Keratinocyte (primary cell): ENCODE results near the gene HP. TPM values are rescaled to one million over a fixed set of nuclear protein-coding genes. Genes with fewer than 3 reads are reported as not detected.

Source experiments
- DNase-seq: peaks from one replicate; pipeline ENCODE4 v3.0.0-alpha.2; 2011; ENCODE audit warnings: low read depth, missing footprints, low spot score
- FAIRE-seq: peaks from 2 replicates; lab custom pipeline; 2011; peaks lifted over from hg19 to GRCh38; lab: Jason Lieb, UNC
- H2AFZ ChIP-seq: 2 replicates; pipeline ENCODE4 v1.6.0; 2012; ENCODE audit warnings: low read length, control low read depth, inconsistent platforms; ENCODE audit not compliant: control insufficient read depth
- H3K27ac ChIP-seq: 2 replicates; pipeline ENCODE4 v1.5.1; 2011; ENCODE audit warnings: low read length; ENCODE audit not compliant: control insufficient read depth, insufficient read depth
- H3K27me3 ChIP-seq: 3 replicates; pipeline ENCODE4 v1.6.0; 2011; ENCODE audit warnings: low read length; ENCODE audit not compliant: control insufficient read depth, insufficient read depth; ENCODE audit errors: extremely low read depth
- H3K36me3 ChIP-seq, 2 experiments: 2 replicates in 1 of 2; 3 replicates in 1 of 2; pipeline ENCODE4 v1.5.1; 2011; ENCODE audit warnings: low read length in 2 of 2, mild to moderate bottlenecking in 1 of 2; ENCODE audit not compliant: control insufficient read depth in 2 of 2, insufficient read depth in 2 of 2; ENCODE audit errors: extremely low read depth in 1 of 2
- H3K4me1 ChIP-seq: 3 replicates; pipeline ENCODE4 v1.5.1; 2011; ENCODE audit warnings: low read length; ENCODE audit not compliant: control insufficient read depth, insufficient read depth; ENCODE audit errors: extremely low read depth
- H3K4me2 ChIP-seq: 3 replicates; pipeline ENCODE4 v1.6.0; 2011; ENCODE audit warnings: low read depth, low read length; ENCODE audit not compliant: control insufficient read depth, insufficient read depth; ENCODE audit errors: extremely low read depth
- H3K4me3 ChIP-seq, 3 experiments: fragments of 200-600 bp in 1 of 3; sonication (generic) in 1 of 3; 2 replicates in 2 of 3; 3 replicates in 1 of 3; pipeline ENCODE4 v1.5.1; 2011 to 2016; ENCODE audit warnings: low read length in 3 of 3, mild to moderate bottlenecking in 3 of 3, control low read depth in 2 of 3, inconsistent platforms in 1 of 3, low read depth in 1 of 3, mixed read lengths in 1 of 3, mixed run types in 1 of 3, moderate library complexity in 1 of 3; ENCODE audit not compliant: control insufficient read depth in 2 of 3, insufficient read depth in 2 of 3; ENCODE audit errors: extremely low read depth in 1 of 3
- H3K79me2 ChIP-seq: 2 replicates; pipeline ENCODE4 v1.6.0; 2012; ENCODE audit warnings: low read length; ENCODE audit not compliant: control insufficient read depth, insufficient read depth
- H3K9ac ChIP-seq: 3 replicates; pipeline ENCODE4 v1.6.0; 2011; ENCODE audit warnings: low read length; ENCODE audit not compliant: control insufficient read depth, insufficient read depth; ENCODE audit errors: extremely low read depth
- H3K9me1 ChIP-seq: 3 replicates; pipeline ENCODE4 v1.6.0; 2011; ENCODE audit warnings: low read length; ENCODE audit not compliant: control insufficient read depth, insufficient read depth; ENCODE audit errors: extremely low read depth
- H3K9me3 ChIP-seq: 2 replicates; pipeline ENCODE4 v1.5.1; 2012; ENCODE audit warnings: low read depth, low read length; ENCODE audit not compliant: control insufficient read depth
- H4K20me1 ChIP-seq: 3 replicates; pipeline ENCODE4 v1.6.0; 2011; ENCODE audit warnings: low read length; ENCODE audit not compliant: control insufficient read depth, insufficient read depth; ENCODE audit errors: extremely low read depth
- EZH2 ChIP-seq: IDR thresholded peaks from one replicate; pipeline ENCODE4 v1.6.1; 2012; ENCODE audit warnings: inconsistent platforms, mild to moderate bottlenecking, low read length, moderate library complexity
- dilution Hi-C: fragments of 300-500 bp; cut with MboI; formaldehyde crosslinking; loops from one replicate; pipeline ENCODE4 v1.7.0; 2020; ENCODE audit warnings: low sequenced_read_pairs; ENCODE audit not compliant: extremely low pct_ligation_motif_present
- polyA plus RNA-seq, 5 experiments: library from polyadenylated mRNA; depleted of rRNA in 3 of 5; stranded (reverse) in 3 of 5; stranded (forward) in 1 of 5; unstranded in 1 of 5; fragments of >200 nt; gene quantifications; 1 replicate in 1 of 5; 2 replicates in 3 of 5; 3 replicates in 1 of 5; pipeline versions ENCODE4 v1.2.1 to v1.2.3, GENCODE V29; 2011 to 2012; ENCODE audit warnings: missing spikeins in 2 of 5, low read depth in 1 of 5, low replicate concordance in 1 of 5
- TF ChIP-seq, protein P1 (sequence below), 3 experiments: IDR thresholded peaks in 1 of 3; conservative IDR thresholded peaks in 1 of 3; optimal IDR thresholded peaks in 1 of 3; 2 replicates in 2 of 3; 3 replicates in 1 of 3; pipeline versions ENCODE3 to v1.5.1; 2011; ENCODE audit warnings: low read length in 3 of 3, mild to moderate bottlenecking in 3 of 3, moderate library complexity in 2 of 3, control low read depth in 1 of 3, inconsistent platforms in 1 of 3; ENCODE audit not compliant: insufficient read depth in 2 of 3; ENCODE audit errors: extremely low read depth in 1 of 3

The HP gene
- polyA plus RNA-seq, 1 donor (not counting 4 experiments of a cell fraction or from before 2014, with no cell fraction given): 0.43 TPM

GRCh38 chr16:72049110-72049509 lies 5.2 kb upstream of the HP start:
- dilution Hi-C loops: no loop called here
- no peaks in the 10 kb centered on the region for H3K9me3 ChIP-seq
- no peaks in the 10 kb centered on the region for H3K36me3 ChIP-seq
- no peaks in the 10 kb centered on the region for H4K20me1 ChIP-seq
- H3K79me2 ChIP-seq: no peaks in the 10 kb centered on the region
- H3K4me3 ChIP-seq: no peak overlapping the region
- no peak for TF ChIP-seq EZH2
- TF ChIP-seq, protein P1, sequence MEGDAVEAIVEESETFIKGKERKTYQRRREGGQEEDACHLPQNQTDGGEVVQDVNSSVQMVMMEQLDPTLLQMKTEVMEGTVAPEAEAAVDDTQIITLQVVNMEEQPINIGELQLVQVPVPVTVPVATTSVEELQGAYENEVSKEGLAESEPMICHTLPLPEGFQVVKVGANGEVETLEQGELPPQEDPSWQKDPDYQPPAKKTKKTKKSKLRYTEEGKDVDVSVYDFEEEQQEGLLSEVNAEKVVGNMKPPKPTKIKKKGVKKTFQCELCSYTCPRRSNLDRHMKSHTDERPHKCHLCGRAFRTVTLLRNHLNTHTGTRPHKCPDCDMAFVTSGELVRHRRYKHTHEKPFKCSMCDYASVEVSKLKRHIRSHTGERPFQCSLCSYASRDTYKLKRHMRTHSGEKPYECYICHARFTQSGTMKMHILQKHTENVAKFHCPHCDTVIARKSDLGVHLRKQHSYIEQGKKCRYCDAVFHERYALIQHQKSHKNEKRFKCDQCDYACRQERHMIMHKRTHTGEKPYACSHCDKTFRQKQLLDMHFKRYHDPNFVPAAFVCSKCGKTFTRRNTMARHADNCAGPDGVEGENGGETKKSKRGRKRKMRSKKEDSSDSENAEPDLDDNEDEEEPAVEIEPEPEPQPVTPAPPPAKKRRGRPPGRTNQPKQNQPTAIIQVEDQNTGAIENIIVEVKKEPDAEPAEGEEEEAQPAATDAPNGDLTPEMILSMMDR (optimal IDR thresholded peaks at IDR 0.05 in 1 of 3, IDR thresholded peaks at IDR 0.05 in 1 of 3, conservative IDR thresholded peaks at IDR 0.05 in 1 of 3; ENCODE audit: extremely low read depth in 1 of 3, insufficient read depth in 2 of 3, low read length in 3 of 3): no peak
- no peaks in the 10 kb centered on the region for H3K27me3 ChIP-seq
- no peak for DNase-seq
- no peak for FAIRE-seq
- H3K4me1 ChIP-seq: no peaks in the 10 kb centered on the region
- H3K27ac ChIP-seq: no peak overlapping the region
- no peak overlapping the region for H3K4me2 ChIP-seq
- H2AFZ ChIP-seq: no peak overlapping the region
- no peaks in the 10 kb centered on the region for H3K9me1 ChIP-seq
- H3K9ac ChIP-seq: no peak overlapping the region

- Histone ChIP-seq H3K9me1 (no peaks in the 10 kb centered on the region), H3K79me2 (no peaks in the 10 kb centered on the region), H3K4me1 (no peaks in the 10 kb centered on the region), H3K9ac (no peak overlapping the region), H3K27me3 (no peaks in the 10 kb centered on the region), H3K9me3 (no peaks in the 10 kb centered on the region), H3K4me3 (no peak overlapping the region), H2AFZ (no peak overlapping the region), H4K20me1 (no peaks in the 10 kb centered on the region), H3K36me3 (no peaks in the 10 kb centered on the region), H3K4me2 (no peak overlapping the region), H3K27ac (no peak overlapping the region)
- no peak for TF ChIP-seq EZH2
- TF ChIP-seq, protein P1 (optimal IDR thresholded peaks at IDR 0.05 in 1 of 3, IDR thresholded peaks at IDR 0.05 in 1 of 3, conservative IDR thresholded peaks at IDR 0.05 in 1 of 3; ENCODE audit: extremely low read depth in 1 of 3, insufficient read depth in 2 of 3, low read length in 3 of 3): no peak
- dilution Hi-C loops: no loop called here
- DNase-seq (no peak), FAIRE-seq (no peak)
Observed at GRCh38 chr16:72050769-72051464, 3.4 kb upstream of the HP start.
